ENCODE data around the gene SOX14. TPM values are rescaled to one million over a fixed set of nuclear protein-coding genes. Genes with fewer than 3 reads are reported as not detected.

Gene SOX14
- total RNA-seq: not detected

DNA sequence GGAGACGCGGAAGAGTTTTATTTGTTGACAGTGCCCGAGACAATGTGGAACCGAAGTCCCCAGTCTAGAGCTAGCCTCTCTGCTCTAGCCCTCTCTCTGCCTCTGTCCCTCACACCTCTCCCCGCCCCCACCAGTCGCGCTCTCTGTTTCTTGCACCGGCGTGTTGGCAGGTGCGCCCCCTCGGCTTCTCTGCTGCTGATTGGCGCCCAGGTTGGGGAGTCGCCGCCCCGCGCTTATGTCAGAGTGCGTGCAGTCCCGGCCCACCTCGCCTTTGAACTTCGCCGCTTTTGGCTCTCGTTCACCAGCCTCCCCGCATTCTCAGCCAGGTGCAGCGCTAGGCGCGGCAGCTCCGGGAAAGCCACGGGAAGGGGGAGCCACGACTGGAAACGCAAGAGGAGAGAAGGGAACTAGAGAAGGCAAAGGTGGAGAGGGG lies at the start of gene SOX14:
SOX14 (plus strand) TSS at position 315 of the 433 bp plus-strand sequence. CDS start 470 bp downstream, outside the sequence.
- Histone ChIP-seq H3K4me1 (peaks cover 24 to 74% (median 26%) of the 10 kb centered on the region in 3 donors), H3K36me3 (no peaks in the 10 kb centered on the region), H3K9me3 (no peaks in the 10 kb centered on the region), H3K4me3 (peak within 1 kb of the TSS in 2 of 4 donors; percentile 26 to 47), H3K27ac (no peak within 1 kb of the TSS), H3K27me3 (peaks cover 30 to 99% (median 48%) of the 10 kb centered on the region in 4 donors)
- no peak for DNase-seq
- TF ChIP-seq, protein P1, sequence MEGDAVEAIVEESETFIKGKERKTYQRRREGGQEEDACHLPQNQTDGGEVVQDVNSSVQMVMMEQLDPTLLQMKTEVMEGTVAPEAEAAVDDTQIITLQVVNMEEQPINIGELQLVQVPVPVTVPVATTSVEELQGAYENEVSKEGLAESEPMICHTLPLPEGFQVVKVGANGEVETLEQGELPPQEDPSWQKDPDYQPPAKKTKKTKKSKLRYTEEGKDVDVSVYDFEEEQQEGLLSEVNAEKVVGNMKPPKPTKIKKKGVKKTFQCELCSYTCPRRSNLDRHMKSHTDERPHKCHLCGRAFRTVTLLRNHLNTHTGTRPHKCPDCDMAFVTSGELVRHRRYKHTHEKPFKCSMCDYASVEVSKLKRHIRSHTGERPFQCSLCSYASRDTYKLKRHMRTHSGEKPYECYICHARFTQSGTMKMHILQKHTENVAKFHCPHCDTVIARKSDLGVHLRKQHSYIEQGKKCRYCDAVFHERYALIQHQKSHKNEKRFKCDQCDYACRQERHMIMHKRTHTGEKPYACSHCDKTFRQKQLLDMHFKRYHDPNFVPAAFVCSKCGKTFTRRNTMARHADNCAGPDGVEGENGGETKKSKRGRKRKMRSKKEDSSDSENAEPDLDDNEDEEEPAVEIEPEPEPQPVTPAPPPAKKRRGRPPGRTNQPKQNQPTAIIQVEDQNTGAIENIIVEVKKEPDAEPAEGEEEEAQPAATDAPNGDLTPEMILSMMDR (IDR thresholded peaks at IDR 0.05): no peak
- 0 to 9% methylated on average over 6 to 7 of the region's 30 CpGs for WGBS, 2 donors
- intact Hi-C loops (cut with DNase I): no loop called here

DNA sequence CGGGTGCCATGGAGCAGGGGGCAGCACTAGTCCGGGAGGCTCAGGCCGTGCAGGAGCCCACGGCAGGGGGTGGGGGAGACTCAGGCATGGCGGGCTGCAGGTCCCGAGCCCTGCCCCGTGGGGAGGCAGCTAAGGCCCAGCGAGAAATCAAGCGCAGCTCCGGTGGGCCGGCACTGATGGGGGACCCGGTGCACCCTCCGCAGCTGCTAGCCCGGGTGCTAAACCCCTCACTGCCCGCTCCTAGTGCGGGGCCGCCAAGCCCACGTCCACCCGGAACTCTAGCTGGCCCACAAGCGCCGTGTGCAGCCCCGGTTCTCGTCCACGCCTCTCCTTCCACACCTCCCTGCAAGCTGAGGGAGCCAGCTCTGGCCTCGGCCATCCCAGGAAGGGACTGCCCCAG lies 49.6 kb upstream of the SOX14 start:
- Histone ChIP-seq H3K27ac (no peak overlapping the region), H3K9me3 (no peaks in the 10 kb centered on the region), H3K4me1 (no peaks in the 10 kb centered on the region), H3K4me3 (no peak overlapping the region), H3K27me3 (no peaks in the 10 kb centered on the region), H3K36me3 (no peaks in the 10 kb centered on the region)
- TF ChIP-seq POLR2A (IDR thresholded peaks at IDR 0.05): no peak
- TF ChIP-seq, protein P1 (IDR thresholded peaks at IDR 0.05): no peak
- intact Hi-C loops (cut with DNase I): no loop called here
- DNase-seq: no peak
- WGBS, 2 donors: 84 to 92% methylated on average over 11 to 12 of the region's 25 CpGs

DNA sequence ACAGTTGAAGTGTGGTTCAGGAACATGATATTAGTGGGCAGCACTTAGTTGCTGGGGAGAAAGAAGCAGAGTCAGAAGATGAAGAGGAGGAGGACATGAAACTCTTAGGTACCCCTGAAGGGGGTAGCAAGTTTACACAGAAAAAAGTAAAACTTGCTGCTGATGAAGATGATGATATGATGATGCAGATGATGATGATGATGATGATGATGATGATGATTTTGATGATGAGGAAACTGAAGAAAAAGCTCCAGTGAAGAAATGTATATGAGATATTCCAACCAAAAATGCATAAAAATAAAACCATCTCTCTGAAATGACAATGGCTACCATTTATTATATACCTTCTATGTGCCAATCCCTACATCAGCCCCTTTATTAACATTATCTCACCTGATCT lies 39.9 kb upstream of the SOX14 start:
- Histone ChIP-seq H3K9me3 (peaks cover 0 to 4% (median 0%) of the 10 kb centered on the region in 3 donors), H3K27ac (no peak overlapping the region), H3K27me3 (no peaks in the 10 kb centered on the region), H3K36me3 (no peaks in the 10 kb centered on the region), H3K4me3 (no peak overlapping the region), H3K4me1 (no peaks in the 10 kb centered on the region)
- intact Hi-C loops (cut with DNase I): no loop called here
- DNase-seq: no peak
- TF ChIP-seq POLR2A (IDR thresholded peaks at IDR 0.05): no peak
- TF ChIP-seq, protein P1 (IDR thresholded peaks at IDR 0.05): no peak

DNA sequence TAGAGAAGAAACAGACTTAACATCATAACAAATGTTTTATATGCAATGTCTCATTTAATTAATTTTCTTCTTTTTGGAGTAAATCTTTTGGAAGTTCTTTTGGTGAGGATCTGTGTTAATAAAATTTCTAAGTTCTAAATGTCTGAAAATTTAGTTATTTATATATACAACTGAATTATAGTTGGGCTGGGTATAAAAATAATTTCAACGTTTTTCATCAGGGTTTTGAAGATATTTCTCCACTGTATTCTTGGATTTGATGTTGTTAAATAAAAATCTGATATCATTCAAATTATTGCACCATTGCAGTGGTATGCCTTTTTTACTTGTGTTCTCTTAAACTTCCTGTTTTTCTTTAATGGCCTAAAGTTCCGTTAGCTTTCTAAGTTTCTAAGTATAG lies 26.9 kb upstream of the SOX14 start:
- Histone ChIP-seq H3K9me3 (peaks cover 0 to 35% (median 0%) of the 10 kb centered on the region in 3 donors), H3K27ac (no peak overlapping the region), H3K36me3 (no peaks in the 10 kb centered on the region), H3K4me1 (no peaks in the 10 kb centered on the region), H3K4me3 (no peak overlapping the region), H3K27me3 (peaks cover 0 to 2% (median 0%) of the 10 kb centered on the region in 4 donors)
- TF ChIP-seq, protein P1 (IDR thresholded peaks at IDR 0.05): no peak
- no peak for TF ChIP-seq POLR2A (IDR thresholded peaks at IDR 0.05)
- WGBS, 2 donors: 78 to 84% methylated on average over 2 of the region's 2 CpGs
- DNase-seq: no peak
- intact Hi-C loops (cut with DNase I): no loop called here

DNA sequence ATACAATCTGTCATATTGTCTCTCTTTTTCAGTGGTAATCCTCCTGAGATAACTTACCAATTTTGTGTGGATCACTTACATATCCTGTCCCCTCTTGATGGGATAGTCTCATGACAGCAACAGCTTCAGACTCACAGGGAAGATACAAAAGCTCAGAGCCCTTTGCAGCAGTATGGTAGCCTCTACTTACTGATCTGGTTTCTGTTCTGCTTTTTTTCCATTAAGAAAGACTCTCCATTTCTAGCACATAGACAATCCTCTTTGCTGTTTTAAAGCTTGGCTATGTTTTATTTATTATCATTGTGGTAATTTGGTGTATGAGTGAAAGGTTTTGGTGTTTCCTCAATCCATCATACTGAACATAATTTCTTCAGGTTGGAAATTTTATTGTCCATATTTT lies 25.4 kb upstream of the SOX14 start:
- Histone ChIP-seq H3K4me3 (no peak overlapping the region), H3K4me1 (no peaks in the 10 kb centered on the region), H3K9me3 (peaks cover 0 to 35% (median 0%) of the 10 kb centered on the region in 3 donors), H3K27ac (no peak overlapping the region), H3K27me3 (peaks cover 0 to 15% (median 0%) of the 10 kb centered on the region in 4 donors), H3K36me3 (no peaks in the 10 kb centered on the region)
- DNase-seq: no peak
- TF ChIP-seq POLR2A (IDR thresholded peaks at IDR 0.05): no peak
- TF ChIP-seq, protein P1 (IDR thresholded peaks at IDR 0.05): no peak
- intact Hi-C loops (cut with DNase I): no loop called here

All from esophagus squamous epithelium (tissue), 5 donors.